ENCODE measurements around the gene DLGAP1.

The DLGAP1 gene

GRCh38 chr18:3867864-3868311, 587.2 kb downstream of the DLGAP1 start:
- TF ChIP-seq, protein P1, sequence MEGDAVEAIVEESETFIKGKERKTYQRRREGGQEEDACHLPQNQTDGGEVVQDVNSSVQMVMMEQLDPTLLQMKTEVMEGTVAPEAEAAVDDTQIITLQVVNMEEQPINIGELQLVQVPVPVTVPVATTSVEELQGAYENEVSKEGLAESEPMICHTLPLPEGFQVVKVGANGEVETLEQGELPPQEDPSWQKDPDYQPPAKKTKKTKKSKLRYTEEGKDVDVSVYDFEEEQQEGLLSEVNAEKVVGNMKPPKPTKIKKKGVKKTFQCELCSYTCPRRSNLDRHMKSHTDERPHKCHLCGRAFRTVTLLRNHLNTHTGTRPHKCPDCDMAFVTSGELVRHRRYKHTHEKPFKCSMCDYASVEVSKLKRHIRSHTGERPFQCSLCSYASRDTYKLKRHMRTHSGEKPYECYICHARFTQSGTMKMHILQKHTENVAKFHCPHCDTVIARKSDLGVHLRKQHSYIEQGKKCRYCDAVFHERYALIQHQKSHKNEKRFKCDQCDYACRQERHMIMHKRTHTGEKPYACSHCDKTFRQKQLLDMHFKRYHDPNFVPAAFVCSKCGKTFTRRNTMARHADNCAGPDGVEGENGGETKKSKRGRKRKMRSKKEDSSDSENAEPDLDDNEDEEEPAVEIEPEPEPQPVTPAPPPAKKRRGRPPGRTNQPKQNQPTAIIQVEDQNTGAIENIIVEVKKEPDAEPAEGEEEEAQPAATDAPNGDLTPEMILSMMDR (IDR thresholded peaks at IDR 0.05; ENCODE audit: borderline replicate concordance, control extremely low read depth, extremely low read depth, insufficient read depth, missing control alignments): no peak
- in situ Hi-C loops (cut with MboI; ENCODE audit: low sequenced_read_pairs, unreplicated experiment): no loop called here
- no peak for DNase-seq (ENCODE audit: low spot score)

- TF ChIP-seq, protein P1 (IDR thresholded peaks at IDR 0.05; ENCODE audit: borderline replicate concordance, control extremely low read depth, extremely low read depth, insufficient read depth, missing control alignments): no peak
- no peak for DNase-seq (ENCODE audit: low spot score)
- in situ Hi-C loops (cut with MboI; ENCODE audit: low sequenced_read_pairs, unreplicated experiment): no loop called here
Measured at GRCh38 chr18:3867236-3867635, 587.9 kb downstream of the DLGAP1 start.

- TF ChIP-seq, protein P1 (IDR thresholded peaks at IDR 0.05; ENCODE audit: borderline replicate concordance, control extremely low read depth, extremely low read depth, insufficient read depth, missing control alignments): no peak
- DNase-seq (ENCODE audit: low spot score): no peak
- in situ Hi-C loops (cut with MboI; ENCODE audit: low sequenced_read_pairs, unreplicated experiment): no loop called here
Measured at GRCh38 chr18:3864669-3865298, 590.3 kb downstream of the DLGAP1 start.

- TF ChIP-seq, protein P1 (IDR thresholded peaks at IDR 0.05; ENCODE audit: borderline replicate concordance, control extremely low read depth, extremely low read depth, insufficient read depth, missing control alignments): no peak
- in situ Hi-C loops (cut with MboI; ENCODE audit: low sequenced_read_pairs, unreplicated experiment): no loop called here
- no peak for DNase-seq (ENCODE audit: low spot score)
Measured at GRCh38 chr18:3863593-3863992, 591.5 kb downstream of the DLGAP1 start.

DNA sequence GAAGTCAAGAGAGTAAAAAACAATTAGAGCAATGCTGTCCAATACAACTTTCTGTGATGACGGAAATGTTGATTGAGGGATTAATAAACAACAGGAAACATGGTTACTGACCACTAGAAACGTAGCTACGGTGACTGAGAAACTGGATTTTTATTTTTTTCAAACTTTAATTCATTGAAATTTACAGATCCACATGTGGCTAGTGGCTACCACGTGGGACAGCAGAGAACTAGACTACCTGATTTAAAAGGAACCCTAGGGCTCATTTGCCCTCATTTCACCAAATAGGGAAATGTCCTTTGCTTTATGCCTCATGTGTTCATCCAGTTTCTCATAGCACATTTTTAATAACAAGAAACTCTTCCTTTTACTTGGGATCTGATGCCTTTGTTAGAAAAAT, 592.1 kb downstream of the DLGAP1 start:
- in situ Hi-C loops (cut with MboI; ENCODE audit: low sequenced_read_pairs, unreplicated experiment): no loop called here

DNA sequence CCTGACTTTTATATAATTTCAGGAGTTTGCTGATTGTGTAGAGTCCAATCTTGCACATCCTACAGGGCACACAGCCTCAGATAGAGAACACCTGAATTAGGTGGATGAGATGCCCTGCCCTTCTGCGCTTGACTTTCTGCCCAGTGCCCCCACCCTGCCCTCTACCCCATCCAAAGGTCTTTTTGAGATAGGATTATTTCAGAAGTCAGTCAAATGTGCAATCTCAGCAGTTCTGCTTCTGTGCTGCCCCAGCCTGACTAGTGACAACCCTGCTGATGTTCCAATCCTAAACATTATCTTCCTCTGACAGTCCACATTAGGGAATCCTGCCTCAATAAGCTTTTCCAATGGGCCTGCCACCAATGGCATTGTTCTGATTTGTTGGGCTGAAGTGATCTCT, 593.6 kb downstream of the DLGAP1 start:
- no peak for DNase-seq (ENCODE audit: low spot score)
- in situ Hi-C loops (cut with MboI; ENCODE audit: low sequenced_read_pairs, unreplicated experiment): no loop called here
- TF ChIP-seq, protein P1 (IDR thresholded peaks at IDR 0.05; ENCODE audit: borderline replicate concordance, control extremely low read depth, extremely low read depth, insufficient read depth, missing control alignments): no peak

More for the DNA sequence above, 592.1 kb downstream of the DLGAP1 start:
- TF ChIP-seq, protein P1 (IDR thresholded peaks at IDR 0.05; ENCODE audit: borderline replicate concordance, control extremely low read depth, extremely low read depth, insufficient read depth, missing control alignments): no peak
- no peak for DNase-seq (ENCODE audit: low spot score)
